Small intestine (tissue), 7 donors: ENCODE results near the gene CMKLR1. TPM values are rescaled to one million over a fixed set of nuclear protein-coding genes. Genes with fewer than 3 reads are reported as not detected.

Experiments used
- DNase-seq, 2 donors: peaks; one replicate each; pipeline versions ENCODE4 v3.0.0 to v3.0.0-alpha.2; 2013
- FAIRE-seq: peaks from 2 replicates; lab custom pipeline; 2012; peaks lifted over from hg19 to GRCh38; lab: Jason Lieb, UNC
- H3K27ac ChIP-seq, 3 donors: one replicate each; pipeline ENCODE4 v1.5.1; 2013; ENCODE audit warnings: low read length in 2 of 3, mild to moderate bottlenecking in 2 of 3, control low read depth in 1 of 3, inconsistent platforms in 1 of 3, low read depth in 1 of 3, moderate library complexity in 1 of 3
- H3K27me3 ChIP-seq, 3 donors: one replicate each; pipeline ENCODE4 v1.6.1; 2013; ENCODE audit warnings: low read length in 3 of 3, inconsistent platforms in 1 of 3; ENCODE audit not compliant: control insufficient read depth in 3 of 3, insufficient read depth in 3 of 3
- H3K36me3 ChIP-seq, 3 donors: one replicate each; pipeline ENCODE4 v1.6.1; 2013; ENCODE audit warnings: low read length in 3 of 3, inconsistent platforms in 1 of 3, low read depth in 1 of 3, mild to moderate bottlenecking in 1 of 3, moderate library complexity in 1 of 3; ENCODE audit not compliant: control insufficient read depth in 3 of 3, insufficient read depth in 2 of 3
- H3K4me1 ChIP-seq, 3 donors: one replicate each; pipeline ENCODE4 v1.6.1; 2013; ENCODE audit warnings: low read length in 2 of 3, inconsistent platforms in 1 of 3, low read depth in 1 of 3, mild to moderate bottlenecking in 1 of 3, moderate library complexity in 1 of 3; ENCODE audit not compliant: control insufficient read depth in 3 of 3, insufficient read depth in 2 of 3
- H3K4me3 ChIP-seq, 3 donors: one replicate each; pipeline ENCODE4 v1.5.1; 2013; ENCODE audit warnings: low read length in 3 of 3, control low read depth in 1 of 3, inconsistent platforms in 1 of 3, low read depth in 1 of 3, mild to moderate bottlenecking in 1 of 3, moderate library complexity in 1 of 3
- H3K9me3 ChIP-seq, 2 donors: one replicate each; pipeline ENCODE4 v1.6.1; 2013; ENCODE audit warnings: low read depth in 1 of 2, low read length in 1 of 2; ENCODE audit not compliant: control insufficient read depth in 2 of 2, insufficient read depth in 1 of 2
- WGBS, 3 donors: extraction: QIAGEN DNeasy Blood & Tissue Kit; methylation state at CpG; one replicate each; pipeline ENCODE4 v1.1.7; 2013; 5-methylcytosine and 5-hydroxymethylcytosine counted together
- polyA plus RNA-seq, 4 donors: library from polyadenylated mRNA; stranded (reverse) in 3 of 4; unstranded in 1 of 4; fragments of 200-250 nt in 3 of 4; fragments of 120-200 nt in 1 of 4; gene quantifications; one replicate each; pipeline versions ENCODE4 v1.2.1 to v1.2.3, GENCODE V29; 2013
- donor health status: healthy with polysubstance abuse.
- donor health status: control.
- donor health status: control.
- donor health status: Bipolar disorder and iron deficiency.
- donor health status: healthy.

Gene CMKLR1
- polyA plus RNA-seq, 4 donors = 1.1 to 5.5 (median 2.6) TPM

- H3K27ac ChIP-seq = peak overlapping the region in 1 of 3 donors; percentile 18
- H3K27me3 ChIP-seq = peaks cover 0 to 4% (median 0%) of the 10 kb centered on the region in 3 donors
- WGBS, 3 donors = 62 to 63% (median 62%) methylated on average over 4 of the region's 4 CpGs
- no peak overlapping the region for H3K4me3 ChIP-seq
- no peaks in the 10 kb centered on the region for H3K9me3 ChIP-seq
- no peaks in the 10 kb centered on the region for H3K36me3 ChIP-seq
- DNase-seq (no peak), FAIRE-seq (no peak)
- no peaks in the 10 kb centered on the region for H3K4me1 ChIP-seq
These were observed 3.6 kb downstream of the CMKLR1 start for GRCh38 chr12:108335349-108336119.

DNA sequence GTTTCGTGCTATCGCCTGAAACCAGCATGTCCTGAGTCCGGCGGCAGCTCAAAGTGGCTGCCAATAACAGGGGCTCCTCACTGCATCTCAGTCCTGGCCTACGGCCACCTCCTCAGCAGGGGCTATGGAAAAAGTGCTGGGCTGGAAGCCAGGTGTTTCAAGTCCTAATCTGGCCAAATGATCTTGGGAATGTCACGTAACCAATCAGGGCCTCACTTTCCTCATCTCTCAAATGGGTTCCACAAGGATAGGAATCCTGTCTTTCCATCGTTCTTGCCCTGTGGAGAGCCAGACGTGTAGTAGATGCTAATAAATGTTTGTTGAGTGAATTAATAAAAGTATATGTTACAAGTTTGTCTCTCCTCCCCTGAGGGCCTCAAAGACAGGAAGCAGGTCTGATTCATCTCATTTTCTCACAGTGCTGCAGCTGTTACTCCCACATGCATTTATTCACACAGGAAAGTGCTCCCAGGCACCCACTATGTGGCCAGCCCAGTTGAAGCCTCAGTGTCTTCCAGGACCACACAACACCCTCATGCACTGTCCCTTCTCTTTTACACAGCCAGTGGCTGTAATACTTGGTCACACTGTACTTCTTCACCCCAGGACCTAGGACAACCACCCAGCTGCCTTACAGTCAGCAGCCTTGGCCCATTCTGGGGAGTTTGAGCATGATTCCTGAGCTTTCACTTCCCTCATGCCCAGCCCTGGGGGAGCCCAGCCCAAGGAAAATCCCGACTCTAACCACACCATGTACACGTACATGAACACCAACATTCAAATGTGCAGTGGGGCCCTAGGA, 5.0 kb downstream of the CMKLR1 start:
- no peaks in the 10 kb centered on the region for H3K4me1 ChIP-seq
- H3K36me3 ChIP-seq = no peaks in the 10 kb centered on the region
- 70 to 72% (median 72%) methylated on average over 10 of the region's 10 CpGs for WGBS, 3 donors
- DNase-seq = no peak
- peaks cover 0 to 3% (median 0%) of the 10 kb centered on the region in 3 donors for H3K27me3 ChIP-seq
- no peak for FAIRE-seq
- no peak overlapping the region for H3K4me3 ChIP-seq
- H3K27ac ChIP-seq = peak overlapping the region in 1 of 3 donors; percentile 24
- H3K9me3 ChIP-seq = no peaks in the 10 kb centered on the region

DNA sequence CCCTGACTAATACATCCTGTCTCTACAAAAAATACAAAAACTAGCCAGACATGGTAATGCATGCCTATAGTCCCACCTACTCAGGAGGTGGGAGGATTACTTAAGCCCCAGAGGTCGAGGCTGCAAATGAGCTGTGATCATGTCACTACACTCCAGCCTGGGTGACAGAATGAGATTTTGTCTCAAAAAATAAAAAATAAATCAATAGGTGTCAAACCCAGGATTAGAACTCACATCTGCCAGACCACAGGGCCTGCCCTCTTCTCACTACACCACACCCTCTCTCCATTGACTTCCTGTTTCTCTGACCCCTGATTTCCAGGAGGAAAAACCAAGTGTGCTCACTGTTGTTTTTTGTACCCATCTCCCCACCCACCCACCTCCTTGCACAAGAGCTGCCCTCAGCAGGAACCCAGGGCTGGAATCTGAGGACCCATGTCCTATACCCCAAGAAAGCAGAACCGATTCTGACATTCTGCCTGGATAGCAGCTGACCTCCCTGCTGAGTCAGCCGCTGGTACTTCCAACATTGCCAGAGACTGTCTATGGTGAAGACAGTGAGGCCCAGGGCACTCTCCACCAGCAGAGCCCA, 6.2 kb downstream of the CMKLR1 start:
- H3K27ac ChIP-seq = peak overlapping the region in 1 of 3 donors; percentile 1
- H3K9me3 ChIP-seq = no peaks in the 10 kb centered on the region
- no peak overlapping the region for H3K4me3 ChIP-seq
- H3K4me1 ChIP-seq = no peaks in the 10 kb centered on the region
- DNase-seq = no peak
- FAIRE-seq = no peak
- no peaks in the 10 kb centered on the region for H3K27me3 ChIP-seq
- no peaks in the 10 kb centered on the region for H3K36me3 ChIP-seq
- WGBS, 3 donors = 29 to 34% (median 30%) methylated on average over 3 of the region's 3 CpGs

DNA sequence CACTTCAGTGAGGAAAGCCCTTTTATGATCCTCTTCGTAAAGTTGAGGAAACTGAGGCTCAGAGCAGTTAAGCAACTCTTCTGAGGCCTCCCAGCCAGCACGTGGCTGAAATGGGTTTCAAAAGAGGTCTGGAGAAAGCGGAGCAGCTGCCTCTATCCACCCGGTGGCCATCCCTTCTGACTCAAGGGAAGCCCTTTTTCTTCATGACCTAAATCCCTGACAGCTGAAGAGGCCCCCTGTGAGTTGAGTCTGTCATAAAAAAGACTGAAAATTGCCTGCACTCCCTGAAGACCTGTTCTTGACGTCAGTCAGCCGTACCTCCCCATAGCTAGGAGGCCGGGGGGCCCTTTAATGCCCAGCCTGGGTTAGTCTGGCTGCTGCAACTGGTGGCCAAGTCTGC, 10.7 kb downstream of the CMKLR1 start:
- no peaks in the 10 kb centered on the region for H3K4me1 ChIP-seq
- H3K27ac ChIP-seq = no peak overlapping the region
- no peak for DNase-seq
- H3K27me3 ChIP-seq = no peaks in the 10 kb centered on the region
- no peaks in the 10 kb centered on the region for H3K9me3 ChIP-seq
- no peaks in the 10 kb centered on the region for H3K36me3 ChIP-seq
- 81 to 89% (median 89%) methylated on average over 7 of the region's 7 CpGs for WGBS, 3 donors
- FAIRE-seq = no peak
- no peak overlapping the region for H3K4me3 ChIP-seq

- H3K9me3 ChIP-seq = no peaks in the 10 kb centered on the region
- H3K27ac ChIP-seq = no peak overlapping the region
- H3K4me3 ChIP-seq = no peak overlapping the region
- H3K36me3 ChIP-seq = no peaks in the 10 kb centered on the region
- H3K27me3 ChIP-seq = no peaks in the 10 kb centered on the region
- 67 to 73% (median 70%) methylated on average over 15 of the region's 15 CpGs for WGBS, 3 donors
- H3K4me1 ChIP-seq = no peaks in the 10 kb centered on the region
- FAIRE-seq (no peak), DNase-seq (no peak)
These were observed 11.3 kb downstream of the CMKLR1 start for GRCh38 chr12:108327621-108328344.

DNA sequence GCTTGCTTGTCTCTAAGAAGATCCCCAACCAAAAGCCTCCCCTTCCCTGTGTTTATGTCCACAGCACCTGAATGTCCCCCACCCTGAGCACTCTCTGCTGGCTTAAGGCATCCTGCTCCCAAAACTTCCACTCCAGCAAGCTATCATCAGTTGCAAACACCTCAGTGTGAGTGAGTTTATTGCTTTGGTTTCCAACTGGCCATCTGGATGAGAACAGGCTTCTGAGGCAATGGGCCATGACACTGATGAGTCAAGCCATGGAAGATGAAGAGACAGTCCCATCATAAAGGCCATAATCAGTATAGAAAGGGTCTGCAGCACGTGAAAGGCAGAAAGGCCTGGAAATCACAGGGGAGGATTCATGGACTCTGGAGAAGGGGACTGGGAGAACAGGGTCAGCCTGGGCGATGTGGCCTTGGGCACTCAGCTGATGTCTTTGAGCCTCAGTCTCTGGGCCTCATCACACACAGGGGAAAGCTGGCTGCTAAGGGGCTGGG, 12.8 kb downstream of the CMKLR1 start:
- no peaks in the 10 kb centered on the region for H3K4me1 ChIP-seq
- H3K27ac ChIP-seq = no peak overlapping the region
- WGBS, 3 donors = 65 to 81% (median 67%) methylated on average over 2 of the region's 2 CpGs
- FAIRE-seq = no peak
- no peaks in the 10 kb centered on the region for H3K27me3 ChIP-seq
- H3K4me3 ChIP-seq = no peak overlapping the region
- DNase-seq = no peak
- no peaks in the 10 kb centered on the region for H3K36me3 ChIP-seq
- H3K9me3 ChIP-seq = no peaks in the 10 kb centered on the region

DNA sequence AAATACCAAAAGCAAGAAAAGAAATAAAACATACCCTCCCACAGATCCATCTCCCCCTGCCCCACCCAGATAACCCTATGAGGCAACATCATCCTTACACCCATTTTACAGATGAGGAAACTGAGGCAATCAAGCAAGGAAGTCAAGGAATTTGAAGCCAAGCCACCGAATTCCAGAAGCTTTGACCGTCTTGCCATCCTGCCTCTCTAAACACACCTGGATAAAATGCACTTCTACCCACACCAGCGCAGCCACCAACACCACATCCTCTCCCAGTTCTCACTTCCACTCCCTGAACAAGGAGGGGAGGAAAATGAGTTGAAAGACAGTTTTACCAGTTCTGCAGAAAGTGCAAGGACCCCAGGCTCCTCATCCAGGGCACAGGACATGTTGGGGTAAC, 13.6 kb downstream of the CMKLR1 start:
- H3K27ac ChIP-seq = no peak overlapping the region
- H3K36me3 ChIP-seq = no peaks in the 10 kb centered on the region
- no peaks in the 10 kb centered on the region for H3K27me3 ChIP-seq
- 75 to 83% (median 78%) methylated on average over 3 of the region's 3 CpGs for WGBS, 3 donors
- H3K4me1 ChIP-seq = no peaks in the 10 kb centered on the region
- DNase-seq = no peak
- H3K4me3 ChIP-seq = no peak overlapping the region
- H3K9me3 ChIP-seq = no peaks in the 10 kb centered on the region
- FAIRE-seq = no peak

- H3K4me3 ChIP-seq = no peak overlapping the region
- WGBS, 3 donors = 56 to 69% (median 58%) methylated on average over 5 of the region's 5 CpGs
- no peaks in the 10 kb centered on the region for H3K27me3 ChIP-seq
- no peak for DNase-seq
- H3K4me1 ChIP-seq = no peaks in the 10 kb centered on the region
- no peaks in the 10 kb centered on the region for H3K9me3 ChIP-seq
- FAIRE-seq = no peak
- no peaks in the 10 kb centered on the region for H3K36me3 ChIP-seq
- no peak overlapping the region for H3K27ac ChIP-seq
These were observed 14.1 kb downstream of the CMKLR1 start for GRCh38 chr12:108325018-108325358.
